NCI-H510A treated with DMSO at 0.1 percent for 48 hours (cell line): ENCODE measurements around the gene DNAJC18.
A peak's percentile ranks its signal among the peaks of the same experiment; 100 is the strongest.
"Not testable (repeated sequence)": the region's sequence is repeated elsewhere in the genome, so short reads cannot be mapped to it uniquely, and the experiment has no call there.

ENCODE experiments used
- DNase-seq: peaks from one replicate; lab custom pipeline; 2025; lab: John Stamatoyannopoulos, UW

DNAJC18 gene

DNA sequence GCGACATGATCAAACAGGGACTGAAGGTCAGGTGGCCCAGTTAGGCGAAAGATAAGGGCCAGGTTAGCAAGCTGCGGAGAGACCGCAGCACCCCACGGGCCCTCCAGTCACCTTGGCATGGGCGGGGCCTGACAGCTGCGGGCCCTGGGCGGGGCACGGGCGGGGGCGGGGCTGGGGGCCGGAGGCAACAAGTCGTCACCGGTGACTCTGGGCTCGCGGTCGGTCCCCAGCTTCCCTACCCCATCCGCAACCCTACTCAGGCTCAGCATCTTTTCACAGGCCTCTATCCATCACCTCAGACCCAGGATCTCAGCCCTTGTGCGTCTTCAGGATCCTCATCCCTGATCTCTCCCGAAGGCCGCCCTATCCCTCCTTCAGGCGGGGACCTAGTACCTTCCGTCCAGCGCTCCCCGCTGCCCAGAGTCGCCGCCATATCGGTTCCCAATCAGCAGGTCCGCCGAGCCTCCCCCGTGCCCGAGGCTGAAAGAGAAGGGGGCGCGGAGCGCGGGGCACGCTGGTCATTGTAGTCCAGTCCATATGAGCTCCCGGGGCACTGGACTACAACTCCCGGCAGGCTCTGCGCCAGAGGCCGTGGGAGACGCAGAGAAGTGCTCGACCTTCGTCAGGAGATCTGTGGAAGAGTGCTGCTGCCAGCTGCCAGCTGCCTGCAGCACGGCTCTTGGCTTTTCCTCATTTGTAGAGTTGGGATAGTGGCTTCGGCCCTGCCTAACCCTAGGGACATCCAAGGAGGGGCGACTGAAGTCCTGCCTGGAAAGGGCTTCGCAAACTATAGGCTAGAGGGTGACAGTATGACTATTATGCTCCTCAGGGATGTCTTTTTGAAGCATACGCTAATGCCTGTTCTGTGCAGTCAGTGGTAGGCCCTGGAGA lies at the start of gene DNAJC18:
TSS of gene DNAJC18 (minus strand) at position 513 of the 891 bp plus-strand sequence. CDS start at position 433, 80 bp downstream.
- peak; percentile 79 for DNase-seq

DNA sequence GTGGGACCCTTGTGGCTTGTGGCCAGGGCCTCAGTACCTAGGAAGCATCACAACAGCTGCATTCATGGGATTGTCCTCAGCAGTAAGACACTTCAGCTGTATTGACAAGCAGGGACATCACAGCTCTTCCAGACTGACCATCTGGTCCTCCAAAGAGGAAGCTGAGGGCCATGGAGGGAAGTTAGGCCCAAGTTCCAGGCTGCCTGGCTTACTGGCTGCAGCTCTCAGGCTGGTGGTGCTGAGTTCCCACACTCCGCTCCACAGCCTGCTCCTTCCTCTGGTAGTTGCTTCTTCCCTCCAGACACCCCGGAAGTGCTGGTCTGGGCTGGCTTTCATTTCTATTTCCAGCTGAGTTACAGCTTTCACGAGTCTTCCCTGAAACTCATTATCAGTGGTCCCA lies 48.9 kb upstream of the DNAJC18 start:
- no peak for DNase-seq

DNA sequence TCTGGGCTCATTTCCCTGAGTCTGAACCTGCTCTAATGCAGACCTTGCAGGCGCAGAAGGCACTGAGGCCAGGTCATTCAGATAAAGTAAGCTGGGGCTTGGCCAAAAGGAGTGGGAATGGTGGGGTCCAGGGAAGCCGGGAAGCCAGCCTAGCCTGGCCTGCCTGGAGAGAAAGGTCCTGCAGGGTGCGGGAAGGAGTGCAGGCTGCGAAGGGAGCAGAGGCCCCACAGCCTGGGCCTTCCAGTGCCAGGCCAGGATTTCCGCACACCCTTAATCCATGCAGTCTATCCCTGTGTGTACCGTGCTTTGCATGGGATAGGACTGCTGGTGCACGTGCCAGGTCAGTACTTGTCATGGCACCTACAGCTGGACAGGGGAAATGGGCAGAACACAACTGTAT lies 46.9 kb upstream of the DNAJC18 start:
- no peak for DNase-seq

DNA sequence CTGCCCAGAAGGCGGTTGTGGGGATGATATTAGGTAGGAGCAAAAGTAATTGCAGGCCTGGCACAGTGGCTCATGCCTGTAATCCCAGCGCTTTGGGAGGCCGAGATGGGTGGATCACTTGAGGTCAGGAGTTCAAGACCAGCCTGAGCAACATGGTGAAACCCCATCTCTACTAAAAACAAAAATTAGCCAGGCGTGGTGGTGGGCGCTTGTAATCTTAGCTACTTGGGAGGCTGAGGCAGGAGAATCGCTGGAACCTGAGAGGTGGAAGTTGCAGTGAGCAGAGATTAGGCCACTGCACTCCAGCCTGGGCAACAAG lies 43.5 kb upstream of the DNAJC18 start:
- not testable (repeated sequence) for DNase-seq

DNA sequence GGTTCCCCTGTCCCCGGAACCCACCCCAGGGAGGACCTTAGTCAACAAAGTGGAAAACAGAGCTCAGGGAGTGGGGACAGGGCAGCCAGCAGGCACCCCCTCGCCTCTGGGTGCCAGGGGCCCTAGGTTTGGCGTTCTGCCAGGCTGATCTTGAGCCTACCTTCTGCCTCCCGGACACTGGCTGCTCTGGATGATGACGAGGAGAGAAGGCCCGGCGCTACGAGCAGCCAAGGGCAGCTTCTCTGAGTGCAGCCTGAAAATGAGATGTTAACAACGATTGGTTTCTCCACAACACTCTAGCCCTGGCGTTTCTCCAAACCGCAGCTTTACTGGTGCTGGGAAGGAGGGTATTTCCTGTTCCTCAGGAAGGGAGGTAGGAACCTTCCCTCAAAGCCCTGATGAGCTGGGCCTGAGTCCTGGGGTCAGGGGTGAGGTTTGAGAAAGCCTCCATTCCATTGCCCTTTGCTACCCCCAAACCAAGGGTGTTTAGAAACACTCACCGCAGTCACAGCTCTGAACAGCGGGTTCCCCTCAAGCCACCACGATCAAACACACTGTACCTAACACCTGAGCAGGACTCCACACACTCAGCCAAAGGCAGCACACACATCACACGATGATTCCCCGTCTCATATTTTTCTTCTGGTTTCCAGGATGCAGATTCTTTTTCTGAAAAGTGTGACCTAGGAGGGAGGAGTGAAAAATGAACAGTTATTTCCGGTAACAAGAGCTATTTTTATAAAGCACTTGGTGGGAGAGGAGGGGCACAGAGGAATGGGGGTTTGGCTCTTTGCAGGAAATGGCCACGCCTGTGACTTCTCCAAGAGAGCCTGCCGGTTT lies 42.9 kb upstream of the DNAJC18 start, which contains the start of gene STING1:
TSS of gene STING1 (minus strand) at position 709 of the 840 bp plus-strand sequence. CDS start 1,054 bp downstream, outside the sequence.
- peak; percentile 86 for DNase-seq

DNA sequence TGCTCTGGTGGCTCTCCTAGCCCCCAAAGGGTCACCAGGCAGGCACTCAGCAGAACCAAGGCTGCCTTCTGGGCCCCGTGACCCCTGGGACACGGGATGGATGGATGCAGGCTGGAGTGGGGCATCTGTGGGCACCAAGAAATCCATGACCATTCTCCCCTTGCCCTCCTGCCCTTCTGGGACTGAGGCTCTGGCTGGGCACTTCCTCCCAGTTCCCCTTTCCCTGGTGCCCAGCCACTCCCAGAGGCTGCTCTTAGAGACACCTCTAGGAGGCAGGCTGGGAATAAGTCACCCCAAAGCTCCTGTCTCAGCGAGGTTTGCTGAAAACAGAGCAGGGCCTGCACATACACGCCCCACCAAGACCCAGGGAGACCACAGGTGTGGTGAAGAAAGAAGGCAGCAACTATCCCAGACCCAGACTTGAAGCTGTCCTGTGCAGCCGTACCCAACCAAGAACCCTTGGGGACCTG lies 42.3 kb upstream of the DNAJC18 start:
- peak; percentile 29 for DNase-seq

DNA sequence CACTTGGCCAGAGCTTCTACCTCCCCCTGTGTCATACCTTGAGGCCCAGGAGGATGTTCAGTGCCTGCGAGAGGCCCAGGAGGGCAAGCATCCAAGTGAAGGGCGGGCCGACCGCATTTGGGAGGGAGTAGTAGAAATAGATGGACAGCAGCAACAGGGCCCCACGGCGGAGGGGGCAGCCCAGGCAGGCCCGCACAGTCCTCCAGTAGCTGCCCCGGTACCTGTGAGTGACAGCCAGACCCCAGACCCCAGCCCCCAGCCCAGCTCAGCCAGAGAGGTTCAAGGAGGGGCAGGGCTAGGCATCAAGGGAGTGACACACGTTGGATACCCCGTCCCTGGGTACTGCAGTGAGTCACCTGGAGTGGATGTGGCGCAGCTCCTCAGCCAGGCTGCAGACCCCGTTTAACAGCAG lies 41.8 kb upstream of the DNAJC18 start:
- no peak for DNase-seq

DNA sequence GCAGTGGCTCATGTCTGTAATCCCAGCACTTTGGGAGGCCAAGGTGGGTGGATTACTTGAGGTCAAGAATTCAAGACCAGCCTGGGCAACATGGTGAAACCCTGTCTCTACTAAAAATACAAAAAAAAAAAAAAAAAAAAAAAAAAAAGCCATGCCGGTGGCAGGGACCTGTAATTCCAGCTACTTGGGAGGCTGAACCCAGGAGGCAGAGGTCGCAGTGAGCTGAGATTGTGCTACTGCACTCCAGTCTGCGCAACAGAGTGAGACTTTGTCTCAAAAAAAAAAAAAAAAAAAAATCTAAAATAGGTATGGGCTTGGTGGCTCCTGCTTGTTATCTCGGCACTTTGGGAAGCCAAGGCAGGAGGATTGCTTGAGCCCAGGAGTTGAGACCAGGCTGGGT lies 40.4 kb upstream of the DNAJC18 start:
- not testable (repeated sequence) for DNase-seq

DNA sequence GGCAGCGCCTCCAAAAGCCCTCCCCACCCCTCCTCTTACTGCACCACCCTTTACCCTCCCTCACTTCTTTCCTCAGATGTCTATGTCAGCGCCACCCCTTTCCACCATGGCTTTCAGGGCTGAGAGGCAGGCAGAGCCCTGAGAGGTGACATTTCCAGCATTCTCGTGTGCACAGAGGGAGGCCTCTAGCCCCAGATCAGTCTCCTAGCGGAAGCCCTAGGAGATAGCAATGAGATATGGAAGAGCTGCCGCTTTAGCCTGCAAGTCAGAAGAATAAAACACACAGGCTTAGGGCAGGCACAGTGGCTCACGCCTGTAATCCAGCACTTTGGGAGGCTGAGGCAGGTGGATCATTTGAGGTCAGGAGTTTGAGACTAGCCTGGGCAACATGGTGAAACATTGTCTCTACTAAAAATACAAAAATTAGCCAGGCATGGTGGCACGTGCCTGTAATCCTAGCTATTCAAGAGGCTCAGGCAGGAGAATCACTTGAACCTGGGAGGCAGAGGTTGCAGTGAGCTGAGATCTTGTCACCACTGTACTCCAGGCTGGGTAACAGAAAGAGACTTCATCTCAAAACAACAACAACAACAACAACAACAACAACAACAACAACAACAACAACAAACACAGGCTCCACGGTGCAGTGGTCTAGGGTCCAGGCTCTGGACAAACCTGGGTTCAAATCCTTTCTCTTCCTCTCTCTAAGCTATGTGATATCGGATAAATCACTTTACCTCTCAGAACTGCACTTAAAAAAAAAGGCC lies 39.5 kb upstream of the DNAJC18 start:
- DNase-seq: not testable (repeated sequence)

DNA sequence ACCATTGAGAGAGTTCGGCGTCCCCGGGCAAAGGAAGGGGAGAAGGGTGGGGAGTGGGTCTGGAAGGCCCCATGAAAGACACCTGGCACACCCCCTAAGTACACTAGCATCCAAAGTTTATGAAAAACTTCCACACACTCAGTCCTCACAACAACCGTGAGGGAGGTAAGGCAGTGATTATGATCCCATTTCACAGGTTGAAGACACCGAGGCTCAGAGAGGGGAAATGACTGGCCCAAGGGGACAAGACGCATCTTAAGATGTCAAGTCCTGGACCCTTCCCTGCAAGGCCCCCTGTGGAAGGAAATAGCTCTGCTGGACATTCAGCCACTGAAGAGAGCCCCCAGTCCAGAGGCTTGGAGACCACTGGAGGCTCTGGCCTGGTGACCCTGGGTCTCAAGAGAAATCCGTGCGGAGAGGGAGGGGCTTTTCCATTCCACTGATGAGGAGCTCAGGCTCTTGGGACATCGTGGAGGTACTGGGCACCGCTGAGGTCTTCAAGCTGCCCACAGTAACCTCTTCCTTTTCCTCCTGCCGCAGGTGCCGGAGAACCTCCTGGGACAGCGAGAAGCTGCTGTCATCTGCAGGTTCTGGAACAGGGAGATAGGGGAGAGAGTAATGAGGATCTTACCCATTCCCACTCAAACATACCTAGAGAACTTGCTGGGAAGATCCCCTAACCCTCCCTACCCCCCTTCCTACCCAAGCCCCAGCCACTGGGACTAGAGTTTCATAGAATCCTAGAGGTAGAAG lies 36.7 kb upstream of the DNAJC18 start:
- DNase-seq: no peak

DNA sequence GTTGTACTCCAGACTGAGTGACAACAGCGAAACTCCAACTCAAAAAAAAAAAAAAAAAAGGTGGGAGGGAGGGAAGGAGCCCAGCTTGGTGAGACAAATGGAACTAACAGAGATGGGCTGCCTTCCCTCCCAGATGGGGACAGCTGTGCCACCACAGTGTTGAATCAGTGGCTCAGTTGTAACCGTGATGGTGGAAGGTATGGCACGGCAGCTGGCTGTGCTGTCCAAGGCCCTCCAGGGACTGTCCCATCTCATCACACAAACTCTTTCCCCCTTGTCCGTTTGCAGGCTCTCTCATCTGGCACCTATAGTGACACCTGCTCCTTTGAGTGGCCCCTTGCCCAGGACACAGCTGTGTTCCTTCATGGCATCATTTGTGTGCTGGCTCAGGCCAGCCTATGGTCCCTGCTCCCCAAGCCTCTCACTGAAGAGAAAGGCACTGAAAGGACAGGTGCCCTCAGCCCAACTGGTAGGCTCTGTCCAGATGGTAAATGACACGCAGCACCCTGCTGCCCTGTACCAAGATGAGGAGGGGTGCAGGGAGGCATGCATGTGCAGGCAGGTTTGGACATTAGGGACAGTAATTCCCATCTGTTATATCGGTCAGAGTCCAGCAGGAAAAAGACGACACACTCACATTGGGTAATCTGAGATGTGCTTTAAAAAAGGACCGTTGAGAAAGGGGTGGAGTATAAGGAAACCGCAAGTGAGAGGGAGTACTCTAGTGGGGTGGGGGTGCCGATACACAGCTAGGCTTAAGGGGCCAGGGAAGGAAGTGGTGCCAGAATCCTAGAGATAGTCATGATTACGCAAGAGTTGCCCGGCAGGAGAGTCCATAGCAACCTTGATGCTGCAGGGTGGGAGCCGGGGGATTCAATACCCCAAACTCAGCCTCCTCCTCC lies 35.8 kb upstream of the DNAJC18 start:
- DNase-seq: no peak

DNA sequence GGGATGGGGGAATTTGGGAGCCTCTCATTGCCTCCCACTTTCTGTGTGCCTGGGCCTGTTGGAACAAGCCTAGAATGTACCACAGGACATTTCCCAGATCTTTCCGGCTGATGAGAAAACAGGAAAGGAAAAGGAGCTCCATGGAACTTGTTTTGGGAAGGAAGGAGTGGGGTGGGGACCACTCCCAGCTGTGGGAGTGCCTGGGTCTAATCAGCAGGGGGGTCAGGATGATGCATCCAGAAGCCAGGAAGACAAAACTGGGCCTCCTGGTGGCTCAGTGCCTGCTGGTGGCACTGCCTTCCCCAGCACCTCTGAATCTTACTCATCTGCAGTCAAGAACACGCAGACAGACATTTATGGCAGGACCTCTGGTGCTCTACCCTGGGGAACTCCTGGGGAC lies 34.2 kb upstream of the DNAJC18 start:
- no peak for DNase-seq

DNA sequence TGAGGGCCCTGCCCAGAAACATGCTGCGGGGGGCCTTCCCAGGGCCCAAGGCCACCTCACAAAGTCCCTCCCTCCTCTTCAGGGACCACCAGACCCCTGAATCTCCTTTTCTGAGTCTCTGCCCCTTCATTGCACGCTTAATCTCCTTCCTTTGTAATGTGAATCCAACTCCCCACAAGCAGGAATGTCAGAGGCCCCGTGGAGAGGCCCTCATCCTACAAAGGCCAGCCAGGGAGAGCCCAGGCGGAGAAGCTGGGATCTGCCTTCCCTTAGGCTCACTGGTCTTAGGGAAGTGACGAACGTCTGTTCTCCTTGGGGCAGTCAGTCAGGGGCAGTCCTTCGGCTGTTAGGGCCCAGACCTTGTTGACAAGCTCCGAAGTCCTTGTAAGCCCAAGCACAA lies 33.8 kb upstream of the DNAJC18 start:
- no peak for DNase-seq

DNA sequence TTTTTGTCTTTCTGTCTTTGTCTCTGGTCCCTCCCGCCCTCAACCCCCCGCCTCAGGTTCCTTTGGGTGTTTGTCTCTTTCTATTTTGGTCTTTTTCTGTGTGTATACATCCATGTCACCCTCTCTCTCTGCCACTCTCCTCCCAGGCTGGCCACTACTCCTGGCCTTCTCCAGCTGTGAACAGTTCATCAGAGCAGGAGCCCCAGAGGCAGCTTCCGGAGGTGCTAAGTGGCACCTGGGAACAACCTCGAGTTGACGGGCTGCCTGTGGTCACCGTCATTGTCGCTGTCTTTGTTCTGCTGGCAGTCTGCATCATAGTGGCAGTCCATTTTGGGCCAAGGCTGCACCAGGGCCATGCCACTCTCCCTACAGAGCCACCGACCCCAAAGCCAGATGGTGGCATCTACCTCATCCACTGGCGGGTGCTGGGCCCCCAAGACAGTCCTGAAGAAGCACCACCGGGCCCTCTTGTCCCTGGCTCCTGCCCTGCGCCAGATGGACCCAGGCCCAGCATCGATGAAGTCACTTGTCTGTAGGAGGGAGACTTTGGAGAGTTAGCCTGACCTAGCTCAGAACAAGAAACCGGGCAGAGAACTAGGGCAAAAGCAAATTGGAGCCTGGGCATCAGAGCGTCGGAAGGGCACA lies 33.2 kb upstream of the DNAJC18 start:
- no peak for DNase-seq

DNA sequence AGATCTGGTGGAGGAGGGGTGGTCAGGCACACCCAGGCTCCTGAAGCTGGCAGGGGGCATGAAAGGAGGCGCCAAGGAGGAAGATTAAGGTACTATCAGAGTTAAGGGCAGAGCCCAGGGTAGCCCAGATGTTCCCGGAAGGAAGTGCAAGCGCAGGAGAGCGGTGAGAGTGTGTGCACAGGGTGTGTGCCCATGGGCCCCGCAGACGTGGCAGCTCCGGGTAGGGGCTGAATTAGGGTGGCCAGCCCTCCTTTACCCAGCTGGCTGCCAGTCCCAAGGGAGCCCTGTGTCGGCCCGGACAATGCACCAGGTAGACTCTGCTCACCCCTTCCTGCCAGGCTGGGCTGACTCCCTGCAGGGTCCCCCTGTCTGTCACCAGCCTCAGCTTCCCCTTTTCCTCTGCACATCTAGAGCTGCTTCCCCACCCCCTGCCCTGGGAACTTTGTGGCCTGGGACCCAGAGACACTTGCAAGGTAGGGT lies 31.5 kb upstream of the DNAJC18 start, which contains the start of gene SMIM33:
TSS of gene SMIM33 (plus strand) at position 184 of the 480 bp plus-strand sequence. CDS start at position 302, 118 bp downstream.
- no peak for DNase-seq

DNA sequence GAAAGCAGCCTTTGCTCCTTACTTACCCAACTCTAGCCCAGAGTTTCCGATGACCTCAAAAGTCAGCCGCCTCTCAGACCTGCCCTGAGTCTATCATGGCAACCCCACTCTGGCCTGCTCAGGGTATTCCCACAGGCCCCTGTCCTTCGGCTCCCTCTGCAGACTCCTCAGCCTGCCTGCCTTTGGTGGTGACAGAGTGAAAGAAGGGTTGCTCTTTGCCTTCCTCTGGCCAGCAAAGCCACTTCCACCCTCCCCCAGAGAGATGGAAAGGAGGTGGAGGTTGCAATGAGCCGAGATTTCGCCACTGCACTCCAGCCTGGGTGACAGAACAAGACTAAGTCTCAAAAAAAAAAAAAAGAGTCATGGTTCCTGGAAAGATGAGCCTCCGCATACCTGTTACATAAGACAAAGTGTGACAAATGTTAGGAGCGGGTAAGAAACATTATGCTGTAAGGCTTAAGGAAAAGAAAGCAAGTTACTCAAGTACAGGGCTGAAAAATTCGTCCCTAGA lies 29.2 kb upstream of the DNAJC18 start:
- no peak for DNase-seq

DNA sequence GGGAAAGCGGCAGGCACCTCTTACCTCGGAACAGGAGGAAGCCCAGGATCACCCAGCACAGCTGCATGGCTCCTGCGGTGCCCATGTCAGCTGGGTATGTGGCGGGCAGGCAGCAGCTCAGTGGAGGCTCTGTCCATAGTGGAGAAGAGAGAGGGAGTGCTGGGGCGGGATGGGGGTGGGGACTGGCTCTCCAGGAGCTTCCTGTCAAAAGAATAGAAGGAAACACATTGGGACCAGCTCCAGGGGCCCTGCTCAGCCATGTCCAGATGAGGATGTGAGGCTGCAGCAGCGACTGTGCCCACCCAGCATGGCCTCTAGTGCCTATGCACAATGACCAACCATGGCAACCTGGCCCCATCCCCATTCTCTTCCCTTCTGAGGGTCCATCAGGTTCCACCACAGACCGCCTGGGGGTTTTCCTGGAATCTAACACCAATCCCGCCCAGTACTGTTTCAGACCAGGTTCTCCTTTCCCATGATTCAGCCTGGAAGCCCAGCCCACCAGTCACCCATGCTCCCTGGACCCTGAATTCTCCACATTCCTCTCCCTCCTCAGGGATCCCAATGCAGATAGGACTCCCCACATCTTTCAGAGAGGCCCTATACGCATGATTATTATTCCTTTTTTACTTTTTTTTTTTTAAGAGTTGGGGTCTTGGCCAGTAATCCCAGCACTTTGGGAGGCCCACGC lies 23.4 kb upstream of the DNAJC18 start, which contains the start of gene ECSCR:
TSS of gene ECSCR (minus strand) at position 158 of the 691 bp plus-strand sequence. CDS start at position 85, 73 bp downstream.
- no peak for DNase-seq

DNA sequence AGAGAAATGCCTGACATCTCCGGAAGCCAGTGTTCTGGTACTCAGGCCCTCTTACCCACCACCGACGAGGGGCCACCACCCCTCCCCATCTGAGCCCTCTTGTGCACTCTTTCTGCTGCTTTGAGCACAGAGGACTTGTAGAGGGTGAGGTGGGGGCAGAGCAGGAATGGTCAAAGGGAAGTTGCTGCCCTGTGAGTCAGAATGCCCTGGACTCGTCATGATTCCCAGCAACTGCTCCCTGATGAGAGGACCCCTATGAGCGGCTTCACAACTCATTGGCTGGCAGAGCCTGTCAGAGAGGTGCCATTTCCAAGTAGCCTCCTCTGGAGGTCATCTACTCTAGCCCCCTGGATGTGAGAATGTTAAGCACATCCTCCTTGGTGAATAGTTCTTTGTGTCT lies 22.4 kb upstream of the DNAJC18 start:
- DNase-seq: no peak
